ENCODE results near the gene FBXO47.

Gene FBXO47

GRCh38 chr17:38967290-38967738 lies at the start of gene FBXO47:
TSS of gene FBXO47 (minus strand) at chr17:38967403. CDS start at chr17:38963025, 4,378 bp downstream.
- TF ChIP-seq CTCF (conservative IDR thresholded peaks at IDR 0.05; ENCODE audit: low read length) = peak; percentile 8; the same call in 1 of the 2 replicates
- H3K4me3 ChIP-seq (ENCODE audit: low read length) = peak within 1 kb of the TSS; percentile 43
- DNase-seq (ENCODE audit: low read depth) = peak; percentile 90

- no peak for TF ChIP-seq CTCF (conservative IDR thresholded peaks at IDR 0.05; ENCODE audit: low read length)
- no peak overlapping the region for H3K4me3 ChIP-seq (ENCODE audit: low read length)
- peak; percentile 51 for DNase-seq (ENCODE audit: low read depth)
These were observed 49.3 kb upstream of the FBXO47 start for GRCh38 chr17:39016193-39017153.

- TF ChIP-seq CTCF (conservative IDR thresholded peaks at IDR 0.05; ENCODE audit: low read length) = no peak
- DNase-seq (ENCODE audit: low read depth) = no peak
- no peak overlapping the region for H3K4me3 ChIP-seq (ENCODE audit: low read length)
These were observed 48.3 kb upstream of the FBXO47 start for GRCh38 chr17:39015546-39015935.

GRCh38 chr17:39014795-39015545 lies 47.8 kb upstream of the FBXO47 start:
- DNase-seq (ENCODE audit: low read depth) = no peak
- no peak overlapping the region for H3K4me3 ChIP-seq (ENCODE audit: low read length)
- TF ChIP-seq CTCF (conservative IDR thresholded peaks at IDR 0.05; ENCODE audit: low read length) = no peak

GRCh38 chr17:39014044-39014794 lies 47.0 kb upstream of the FBXO47 start:
- no peak overlapping the region for H3K4me3 ChIP-seq (ENCODE audit: low read length)
- no peak for TF ChIP-seq CTCF (conservative IDR thresholded peaks at IDR 0.05; ENCODE audit: low read length)
- peak; percentile 43 for DNase-seq (ENCODE audit: low read depth)

- TF ChIP-seq CTCF (conservative IDR thresholded peaks at IDR 0.05; ENCODE audit: low read length) = no peak
- no peak overlapping the region for H3K4me3 ChIP-seq (ENCODE audit: low read length)
- DNase-seq (ENCODE audit: low read depth) = no peak
These were observed 45.5 kb upstream of the FBXO47 start for GRCh38 chr17:39012725-39013124.
